ENCODE results near the gene OGFR. TPM values are rescaled to one million over a fixed set of nuclear protein-coding genes. Genes with fewer than 3 reads are reported as not detected.

The OGFR gene
- total RNA-seq, 1 donor from 2014 or later: 21.0 TPM

Other genes with a start within 250 kb of the OGFR start
- 9.4 TPM for gene SLCO4A1, start 162.3 kb upstream of the OGFR start, total RNA-seq
- not detected for gene NTSR1, start 96.0 kb upstream of the OGFR start, total RNA-seq
- 11.1 TPM for gene MRGBP, start 8.4 kb upstream of the OGFR start, total RNA-seq
- 2.9 TPM for gene COL9A3, start 12.2 kb downstream of the OGFR start, total RNA-seq
- gene TCFL5, start 57.0 kb downstream of the OGFR start, total RNA-seq: 6.1 TPM
- gene DIDO1, start 121.7 kb downstream of the OGFR start, total RNA-seq: 38.3 TPM
- 16.1 TPM for gene GID8, start 133.3 kb downstream of the OGFR start, total RNA-seq
- 1.5 TPM for gene SLC17A9, start 147.9 kb downstream of the OGFR start, total RNA-seq
- not detected for gene BHLHE23, start 202.1 kb downstream of the OGFR start, total RNA-seq